WTC11 (cell line): ENCODE results near the gene BEX4. TPM values are rescaled to one million over a fixed set of nuclear protein-coding genes. Genes with fewer than 3 reads are reported as not detected.

ENCODE experiments used
- ATAC-seq: fragments of 200-7000 bp; cut with Tn5 transposase; 2 replicates; pipeline ENCODE4 v1.10.0; 2021; ENCODE audit warnings: mild to moderate bottlenecking, moderate library complexity
- CTCF ChIA-PET: fragments of 300-600 bp; sonication (Branson Sonifier 250); formaldehyde crosslinking; loops from one replicate; lab custom pipeline; 2021; ENCODE audit warnings: antibody characterized with exemption; lab: Charles Lee
- POLR2A ChIA-PET: fragments of 350-600 bp; sonication (Branson Sonifier 250); formaldehyde crosslinking; loops from one replicate; lab custom pipeline; 2021; ENCODE audit warnings: antibody characterized with exemption; lab: Charles Lee
- DNase-seq: peaks from one replicate; pipeline ENCODE4 v3.0.0; 2021; ENCODE audit warnings: low spot score
- H3K27ac Mint-ChIP-seq: 2 replicates; pipeline ENCODE4 v1.8.0; 2021; ENCODE audit warnings: mixed read lengths
- H3K27me3 Mint-ChIP-seq: 2 replicates; pipeline ENCODE4 v1.8.0; 2021; ENCODE audit warnings: low read depth, mild to moderate bottlenecking, moderate library complexity, mixed read lengths
- H3K36me3 Mint-ChIP-seq: 2 replicates; pipeline ENCODE4 v1.8.0; 2021; ENCODE audit warnings: mixed read lengths
- H3K4me1 Mint-ChIP-seq: 2 replicates; pipeline ENCODE4 v1.8.0; 2022; ENCODE audit warnings: mixed read lengths
- H3K4me3 Mint-ChIP-seq: 2 replicates; pipeline ENCODE4 v1.8.0; 2021; ENCODE audit warnings: mild to moderate bottlenecking, moderate library complexity, mixed read lengths
- H3K9me3 Mint-ChIP-seq: 2 replicates; pipeline ENCODE4 v1.8.0; 2021; ENCODE audit warnings: mixed read lengths
- GTF2I ChIP-seq: fragments of 250-450 bp; sonication (Bioruptor Pico); conservative IDR thresholded peaks from 2 replicates; pipeline ENCODE4 v1.4.0; 2021; ENCODE audit warnings: mild to moderate bottlenecking
- KAT7 ChIP-seq: sonication (generic); formaldehyde crosslinking; IDR thresholded peaks from 2 replicates; pipeline ENCODE4 v1.8.1; 2023; ENCODE audit warnings: missing genetic modification reagents, mild to moderate bottlenecking, borderline replicate concordance
- OVOL2 ChIP-seq: fragments of 250-450 bp; sonication (Bioruptor Pico); IDR thresholded peaks from 2 replicates; pipeline ENCODE4 v1.9.0; 2021; ENCODE audit warnings: mild to moderate bottlenecking, borderline replicate concordance
- SP1 ChIP-seq: sonication (generic); formaldehyde crosslinking; conservative IDR thresholded peaks from 2 replicates; pipeline ENCODE4 v1.8.1; 2022; ENCODE audit warnings: missing genetic modification reagents
- ZNF317 ChIP-seq: sonication (generic); formaldehyde crosslinking; IDR thresholded peaks from 2 replicates; pipeline ENCODE4 v1.8.1; 2023; ENCODE audit warnings: low read depth, mild to moderate bottlenecking, moderate library complexity, missing genetic modification reagents, borderline replicate concordance
- total RNA-seq: library from RNA; stranded (reverse); gene quantifications from 3 replicates; pipeline ENCODE4 v1.2.3, GENCODE V29; 2021
- TF ChIP-seq, protein P1 (sequence below): fragments of 250-450 bp; sonication (Bioruptor Pico); IDR thresholded peaks from 2 replicates; pipeline ENCODE4 v1.9.0; 2021; ENCODE audit warnings: mild to moderate bottlenecking, borderline replicate concordance
- TF ChIP-seq, protein P2 (sequence below): sonication (generic); formaldehyde crosslinking; IDR thresholded peaks from 2 replicates; pipeline ENCODE4 v1.8.0; 2022; ENCODE audit warnings: missing genetic modification reagents
- TF ChIP-seq, protein P3 (sequence below): sonication (generic); formaldehyde crosslinking; IDR thresholded peaks from 2 replicates; pipeline ENCODE4 v1.8.0; 2023; ENCODE audit warnings: mild to moderate bottlenecking, missing genetic modification reagents
- TF ChIP-seq, protein P4 (sequence below): fragments of 250-450 bp; sonication (Bioruptor Pico); IDR thresholded peaks from 2 replicates; pipeline ENCODE4 v1.9.0; 2021; ENCODE audit warnings: mild to moderate bottlenecking
- TF ChIP-seq, protein P5 (sequence below): sonication (generic); formaldehyde crosslinking; IDR thresholded peaks from 2 replicates; pipeline ENCODE4 v1.8.1; 2023; ENCODE audit warnings: mild to moderate bottlenecking, missing genetic modification reagents, moderate library complexity

BEX4 gene
- total RNA-seq, 1 experiment from 2014 or later = 57.9 TPM

DNA sequence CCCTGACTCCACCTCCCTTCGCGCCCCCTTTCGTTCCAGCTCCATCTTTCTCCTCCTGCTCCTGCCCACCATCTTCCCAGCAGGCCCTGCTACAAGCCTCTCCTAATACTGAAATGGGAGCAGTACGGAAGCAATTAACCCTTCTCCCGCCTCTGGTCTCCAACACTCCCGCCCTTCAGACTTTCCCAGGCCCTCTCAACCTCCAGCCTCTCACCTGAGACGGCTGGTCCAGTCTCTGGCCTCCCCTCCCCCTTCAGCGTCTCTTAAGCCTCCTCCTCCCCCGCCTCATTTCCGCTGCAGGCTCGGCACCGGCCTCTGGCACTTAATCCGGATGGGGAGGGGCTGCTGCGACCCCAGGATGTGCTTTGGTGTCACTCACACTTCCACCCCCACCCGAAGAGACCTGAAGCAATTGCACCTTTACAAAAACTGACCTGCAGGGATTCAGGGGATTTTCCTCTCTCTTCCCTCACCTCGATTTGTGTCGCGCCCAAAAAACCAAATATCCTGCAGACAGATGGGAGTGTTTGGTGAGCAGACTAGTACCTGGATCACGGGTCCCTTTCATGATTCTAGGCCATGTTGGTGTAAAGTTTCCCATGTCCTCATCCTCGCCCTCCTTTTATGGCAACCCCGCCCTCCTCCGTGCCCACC lies 39.4 kb downstream of the BEX4 start:
- H3K27me3 Mint-ChIP-seq = no peaks in the 10 kb centered on the region
- H3K9me3 Mint-ChIP-seq = no peaks in the 10 kb centered on the region
- TF ChIP-seq OVOL2 (CRISPR knock-in tag) = no peak
- no peak for TF ChIP-seq GTF2I
- peak; percentile 63; the same call in 1 of the 2 replicates for TF ChIP-seq SP1 (CRISPR knock-in tag)
- TF ChIP-seq, protein P1, sequence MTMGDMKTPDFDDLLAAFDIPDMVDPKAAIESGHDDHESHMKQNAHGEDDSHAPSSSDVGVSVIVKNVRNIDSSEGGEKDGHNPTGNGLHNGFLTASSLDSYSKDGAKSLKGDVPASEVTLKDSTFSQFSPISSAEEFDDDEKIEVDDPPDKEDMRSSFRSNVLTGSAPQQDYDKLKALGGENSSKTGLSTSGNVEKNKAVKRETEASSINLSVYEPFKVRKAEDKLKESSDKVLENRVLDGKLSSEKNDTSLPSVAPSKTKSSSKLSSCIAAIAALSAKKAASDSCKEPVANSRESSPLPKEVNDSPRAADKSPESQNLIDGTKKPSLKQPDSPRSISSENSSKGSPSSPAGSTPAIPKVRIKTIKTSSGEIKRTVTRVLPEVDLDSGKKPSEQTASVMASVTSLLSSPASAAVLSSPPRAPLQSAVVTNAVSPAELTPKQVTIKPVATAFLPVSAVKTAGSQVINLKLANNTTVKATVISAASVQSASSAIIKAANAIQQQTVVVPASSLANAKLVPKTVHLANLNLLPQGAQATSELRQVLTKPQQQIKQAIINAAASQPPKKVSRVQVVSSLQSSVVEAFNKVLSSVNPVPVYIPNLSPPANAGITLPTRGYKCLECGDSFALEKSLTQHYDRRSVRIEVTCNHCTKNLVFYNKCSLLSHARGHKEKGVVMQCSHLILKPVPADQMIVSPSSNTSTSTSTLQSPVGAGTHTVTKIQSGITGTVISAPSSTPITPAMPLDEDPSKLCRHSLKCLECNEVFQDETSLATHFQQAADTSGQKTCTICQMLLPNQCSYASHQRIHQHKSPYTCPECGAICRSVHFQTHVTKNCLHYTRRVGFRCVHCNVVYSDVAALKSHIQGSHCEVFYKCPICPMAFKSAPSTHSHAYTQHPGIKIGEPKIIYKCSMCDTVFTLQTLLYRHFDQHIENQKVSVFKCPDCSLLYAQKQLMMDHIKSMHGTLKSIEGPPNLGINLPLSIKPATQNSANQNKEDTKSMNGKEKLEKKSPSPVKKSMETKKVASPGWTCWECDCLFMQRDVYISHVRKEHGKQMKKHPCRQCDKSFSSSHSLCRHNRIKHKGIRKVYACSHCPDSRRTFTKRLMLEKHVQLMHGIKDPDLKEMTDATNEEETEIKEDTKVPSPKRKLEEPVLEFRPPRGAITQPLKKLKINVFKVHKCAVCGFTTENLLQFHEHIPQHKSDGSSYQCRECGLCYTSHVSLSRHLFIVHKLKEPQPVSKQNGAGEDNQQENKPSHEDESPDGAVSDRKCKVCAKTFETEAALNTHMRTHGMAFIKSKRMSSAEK = no peak
- TF ChIP-seq, protein P2, sequence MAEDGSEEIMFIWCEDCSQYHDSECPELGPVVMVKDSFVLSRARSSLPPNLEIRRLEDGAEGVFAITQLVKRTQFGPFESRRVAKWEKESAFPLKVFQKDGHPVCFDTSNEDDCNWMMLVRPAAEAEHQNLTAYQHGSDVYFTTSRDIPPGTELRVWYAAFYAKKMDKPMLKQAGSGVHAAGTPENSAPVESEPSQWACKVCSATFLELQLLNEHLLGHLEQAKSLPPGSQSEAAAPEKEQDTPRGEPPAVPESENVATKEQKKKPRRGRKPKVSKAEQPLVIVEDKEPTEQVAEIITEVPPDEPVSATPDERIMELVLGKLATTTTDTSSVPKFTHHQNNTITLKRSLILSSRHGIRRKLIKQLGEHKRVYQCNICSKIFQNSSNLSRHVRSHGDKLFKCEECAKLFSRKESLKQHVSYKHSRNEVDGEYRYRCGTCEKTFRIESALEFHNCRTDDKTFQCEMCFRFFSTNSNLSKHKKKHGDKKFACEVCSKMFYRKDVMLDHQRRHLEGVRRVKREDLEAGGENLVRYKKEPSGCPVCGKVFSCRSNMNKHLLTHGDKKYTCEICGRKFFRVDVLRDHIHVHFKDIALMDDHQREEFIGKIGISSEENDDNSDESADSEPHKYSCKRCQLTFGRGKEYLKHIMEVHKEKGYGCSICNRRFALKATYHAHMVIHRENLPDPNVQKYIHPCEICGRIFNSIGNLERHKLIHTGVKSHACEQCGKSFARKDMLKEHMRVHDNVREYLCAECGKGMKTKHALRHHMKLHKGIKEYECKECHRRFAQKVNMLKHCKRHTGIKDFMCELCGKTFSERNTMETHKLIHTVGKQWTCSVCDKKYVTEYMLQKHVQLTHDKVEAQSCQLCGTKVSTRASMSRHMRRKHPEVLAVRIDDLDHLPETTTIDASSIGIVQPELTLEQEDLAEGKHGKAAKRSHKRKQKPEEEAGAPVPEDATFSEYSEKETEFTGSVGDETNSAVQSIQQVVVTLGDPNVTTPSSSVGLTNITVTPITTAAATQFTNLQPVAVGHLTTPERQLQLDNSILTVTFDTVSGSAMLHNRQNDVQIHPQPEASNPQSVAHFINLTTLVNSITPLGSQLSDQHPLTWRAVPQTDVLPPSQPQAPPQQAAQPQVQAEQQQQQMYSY (CRISPR knock-in tag) = peak; percentile 88
- 0 out of 2 replicates have a peak, but pooled peaks have one; percentile 31 for TF ChIP-seq KAT7 (CRISPR knock-in tag)
- TF ChIP-seq, protein P3, sequence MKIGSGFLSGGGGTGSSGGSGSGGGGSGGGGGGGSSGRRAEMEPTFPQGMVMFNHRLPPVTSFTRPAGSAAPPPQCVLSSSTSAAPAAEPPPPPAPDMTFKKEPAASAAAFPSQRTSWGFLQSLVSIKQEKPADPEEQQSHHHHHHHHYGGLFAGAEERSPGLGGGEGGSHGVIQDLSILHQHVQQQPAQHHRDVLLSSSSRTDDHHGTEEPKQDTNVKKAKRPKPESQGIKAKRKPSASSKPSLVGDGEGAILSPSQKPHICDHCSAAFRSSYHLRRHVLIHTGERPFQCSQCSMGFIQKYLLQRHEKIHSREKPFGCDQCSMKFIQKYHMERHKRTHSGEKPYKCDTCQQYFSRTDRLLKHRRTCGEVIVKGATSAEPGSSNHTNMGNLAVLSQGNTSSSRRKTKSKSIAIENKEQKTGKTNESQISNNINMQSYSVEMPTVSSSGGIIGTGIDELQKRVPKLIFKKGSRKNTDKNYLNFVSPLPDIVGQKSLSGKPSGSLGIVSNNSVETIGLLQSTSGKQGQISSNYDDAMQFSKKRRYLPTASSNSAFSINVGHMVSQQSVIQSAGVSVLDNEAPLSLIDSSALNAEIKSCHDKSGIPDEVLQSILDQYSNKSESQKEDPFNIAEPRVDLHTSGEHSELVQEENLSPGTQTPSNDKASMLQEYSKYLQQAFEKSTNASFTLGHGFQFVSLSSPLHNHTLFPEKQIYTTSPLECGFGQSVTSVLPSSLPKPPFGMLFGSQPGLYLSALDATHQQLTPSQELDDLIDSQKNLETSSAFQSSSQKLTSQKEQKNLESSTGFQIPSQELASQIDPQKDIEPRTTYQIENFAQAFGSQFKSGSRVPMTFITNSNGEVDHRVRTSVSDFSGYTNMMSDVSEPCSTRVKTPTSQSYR (CRISPR knock-in tag) = 0 out of 2 replicates have a peak, but pooled peaks have one; percentile 64
- TF ChIP-seq, protein P4, sequence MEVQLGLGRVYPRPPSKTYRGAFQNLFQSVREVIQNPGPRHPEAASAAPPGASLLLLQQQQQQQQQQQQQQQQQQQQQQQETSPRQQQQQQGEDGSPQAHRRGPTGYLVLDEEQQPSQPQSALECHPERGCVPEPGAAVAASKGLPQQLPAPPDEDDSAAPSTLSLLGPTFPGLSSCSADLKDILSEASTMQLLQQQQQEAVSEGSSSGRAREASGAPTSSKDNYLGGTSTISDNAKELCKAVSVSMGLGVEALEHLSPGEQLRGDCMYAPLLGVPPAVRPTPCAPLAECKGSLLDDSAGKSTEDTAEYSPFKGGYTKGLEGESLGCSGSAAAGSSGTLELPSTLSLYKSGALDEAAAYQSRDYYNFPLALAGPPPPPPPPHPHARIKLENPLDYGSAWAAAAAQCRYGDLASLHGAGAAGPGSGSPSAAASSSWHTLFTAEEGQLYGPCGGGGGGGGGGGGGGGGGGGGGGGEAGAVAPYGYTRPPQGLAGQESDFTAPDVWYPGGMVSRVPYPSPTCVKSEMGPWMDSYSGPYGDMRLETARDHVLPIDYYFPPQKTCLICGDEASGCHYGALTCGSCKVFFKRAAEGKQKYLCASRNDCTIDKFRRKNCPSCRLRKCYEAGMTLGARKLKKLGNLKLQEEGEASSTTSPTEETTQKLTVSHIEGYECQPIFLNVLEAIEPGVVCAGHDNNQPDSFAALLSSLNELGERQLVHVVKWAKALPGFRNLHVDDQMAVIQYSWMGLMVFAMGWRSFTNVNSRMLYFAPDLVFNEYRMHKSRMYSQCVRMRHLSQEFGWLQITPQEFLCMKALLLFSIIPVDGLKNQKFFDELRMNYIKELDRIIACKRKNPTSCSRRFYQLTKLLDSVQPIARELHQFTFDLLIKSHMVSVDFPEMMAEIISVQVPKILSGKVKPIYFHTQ (CRISPR knock-in tag) = peak; percentile 75; the same call in 1 of the 2 replicates
- TF ChIP-seq, protein P5, sequence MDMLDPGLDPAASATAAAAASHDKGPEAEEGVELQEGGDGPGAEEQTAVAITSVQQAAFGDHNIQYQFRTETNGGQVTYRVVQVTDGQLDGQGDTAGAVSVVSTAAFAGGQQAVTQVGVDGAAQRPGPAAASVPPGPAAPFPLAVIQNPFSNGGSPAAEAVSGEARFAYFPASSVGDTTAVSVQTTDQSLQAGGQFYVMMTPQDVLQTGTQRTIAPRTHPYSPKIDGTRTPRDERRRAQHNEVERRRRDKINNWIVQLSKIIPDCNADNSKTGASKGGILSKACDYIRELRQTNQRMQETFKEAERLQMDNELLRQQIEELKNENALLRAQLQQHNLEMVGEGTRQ (CRISPR knock-in tag) = peak; percentile 19; the same call in 1 of the 2 replicates
- no peak for TF ChIP-seq ZNF317 (CRISPR knock-in tag)
- peak; percentile 82 for DNase-seq
- peak; percentile 93 for ATAC-seq
- H3K4me1 Mint-ChIP-seq = peaks cover 31% of the 10 kb centered on the region
- H3K27ac Mint-ChIP-seq = peak overlapping the region; percentile 99
- ChIA-PET POLR2A (interaction anchor here (1.1 to 1.3 kb wide), 3 partner anchors 23 to 56 kb away, joined by 3 to 5 read pairs (median 3); partner anchors contain the start of genes BEX2 and TCEAL5), CTCF (interaction anchor here (1.5 to 2.0 kb wide), 2 partner anchors 43 to 210 kb away, joined by 4 to 9 read pairs; no protein-coding TSS in a partner anchor)
- peak overlapping the region; percentile 94 for H3K4me3 Mint-ChIP-seq
- peaks cover 7% of the 10 kb centered on the region for H3K36me3 Mint-ChIP-seq
